H1 (cell line): ENCODE measurements around the gene MXRA8. TPM values are rescaled to one million over a fixed set of nuclear protein-coding genes. Genes with fewer than 3 reads are reported as not detected.

Experiments
- CTCF ChIA-PET: fragments of 300-600 bp; sonication (Branson Sonifier 250); formaldehyde crosslinking; loops from one replicate; lab custom pipeline; 2021; ENCODE audit not compliant: partially characterized antibody; lab: Charles Lee
- POLR2A ChIA-PET: fragments of 300-600 bp; sonication (Branson Sonifier 250); formaldehyde crosslinking; loops from one replicate; lab custom pipeline; 2021; ENCODE audit warnings: inconsistent platforms; ENCODE audit not compliant: partially characterized antibody; lab: Charles Lee
- DNase-seq, 2 experiments: peaks; one replicate each; pipeline versions ENCODE4 v3.0.0 to v3.0.0-alpha.2; 2010 to 2022; ENCODE audit warnings: low spot score in 2 of 2, low read depth in 1 of 2, mixed read lengths in 1 of 2
- FAIRE-seq: peaks from 2 replicates; lab custom pipeline; 2011; peaks lifted over from hg19 to GRCh38; lab: Jason Lieb, UNC
- H2AFZ ChIP-seq: 2 replicates; pipeline ENCODE4 v1.8.1; 2012; ENCODE audit warnings: low read length, inconsistent platforms
- H2AK5ac ChIP-seq: 2 replicates; pipeline ENCODE4 v1.6.1; 2013; ENCODE audit warnings: low read depth, low read length
- H2BK120ac ChIP-seq: replicated peaks from 2 replicates; pipeline ENCODE3; 2013; ENCODE audit warnings: low read depth, low read length, inconsistent platforms
- H2BK12ac ChIP-seq: 2 replicates; pipeline ENCODE4 v1.6.1; 2013; ENCODE audit warnings: low read depth, low read length
- H2BK15ac ChIP-seq: 2 replicates; pipeline ENCODE4 v1.6.1; 2013; ENCODE audit warnings: low read length
- H2BK20ac ChIP-seq: 2 replicates; pipeline ENCODE4 v1.6.1; 2013; ENCODE audit warnings: low read length
- H2BK5ac ChIP-seq: 2 replicates; pipeline ENCODE4 v1.6.1; 2013; ENCODE audit warnings: low read depth, low read length
- H3K14ac ChIP-seq: 2 replicates; pipeline ENCODE4 v1.6.1; 2013; ENCODE audit warnings: inconsistent platforms; ENCODE audit not compliant: insufficient read length
- H3K18ac ChIP-seq: 2 replicates; pipeline ENCODE4 v1.6.1; 2013; ENCODE audit warnings: low read length; ENCODE audit errors: extremely low read depth
- H3K23ac ChIP-seq: 2 replicates; pipeline ENCODE4 v1.6.1; 2013; ENCODE audit warnings: inconsistent platforms; ENCODE audit not compliant: insufficient read length
- H3K23me2 ChIP-seq: 2 replicates; pipeline ENCODE4 v1.6.1; 2013; ENCODE audit warnings: low read depth, low read length
- H3K27ac ChIP-seq: 2 replicates; pipeline ENCODE4 v1.6.1; 2011; ENCODE audit warnings: low read depth, low read length, inconsistent platforms
- H3K27me3 ChIP-seq, 4 experiments: replicated peaks in 1 of 4; 1 replicate in 1 of 4; 2 replicates in 3 of 4; pipeline versions ENCODE4 v1.6.1 to v1.8.1; 2011 to 2013; ENCODE audit warnings: low read length in 3 of 4, mild to moderate bottlenecking in 3 of 4, inconsistent platforms in 2 of 4, mixed read lengths in 2 of 4, moderate library complexity in 1 of 4; ENCODE audit not compliant: control insufficient read depth in 3 of 4, insufficient read depth in 3 of 4; ENCODE audit errors: extremely low read depth in 1 of 4
- H3K36me3 ChIP-seq, 4 experiments: 2 replicates each; pipeline versions ENCODE4 v1.6.1 to v1.8.1; 2011 to 2013; ENCODE audit warnings: mild to moderate bottlenecking in 4 of 4, low read length in 3 of 4, moderate library complexity in 2 of 4, control low read depth in 1 of 4, inconsistent platforms in 1 of 4; ENCODE audit not compliant: insufficient read depth in 4 of 4, control insufficient read depth in 2 of 4
- H3K4ac ChIP-seq: replicated peaks from 2 replicates; pipeline ENCODE3; 2013; ENCODE audit warnings: low read length, low read depth, mixed read lengths, inconsistent platforms; ENCODE audit not compliant: insufficient read length
- H3K4me1 ChIP-seq, 4 experiments: replicated peaks in 1 of 4; 1 replicate in 1 of 4; 2 replicates in 3 of 4; pipeline versions ENCODE4 v1.6.1 to v1.8.1; 2011 to 2013; ENCODE audit warnings: low read length in 3 of 4, inconsistent platforms in 2 of 4, mixed read lengths in 1 of 4; ENCODE audit not compliant: insufficient read depth in 4 of 4, control insufficient read depth in 3 of 4
- H3K4me2 ChIP-seq, 2 experiments: 2 replicates each; pipeline versions ENCODE4 v1.6.1 to v1.8.1; 2011 to 2013; ENCODE audit warnings: low read depth in 2 of 2, low read length in 2 of 2, control low read depth in 1 of 2, inconsistent platforms in 1 of 2, mild to moderate bottlenecking in 1 of 2; ENCODE audit not compliant: insufficient read depth in 1 of 2
- H3K4me3 ChIP-seq, 4 experiments: fragments of 200-600, 300-600 bp in 1 of 4; sonication (generic), shearing (Covaris generic), sonication (Bioruptor Twin) in 1 of 4; 2 replicates each; pipeline versions ENCODE4 v1.5.1 to v1.8.1; 2011 to 2016; ENCODE audit warnings: low read length in 4 of 4, low read depth in 3 of 4, control low read depth in 2 of 4, inconsistent platforms in 2 of 4, mild to moderate bottlenecking in 2 of 4, mixed read lengths in 1 of 4, moderate library complexity in 1 of 4; ENCODE audit not compliant: insufficient read depth in 2 of 4; ENCODE audit errors: extremely low read depth in 1 of 4
- H3K56ac ChIP-seq: replicated peaks from 2 replicates; pipeline ENCODE3; 2013; ENCODE audit warnings: low read depth, mild to moderate bottlenecking, mixed read lengths, low read length, inconsistent platforms; ENCODE audit not compliant: insufficient read length
- H3K79me1 ChIP-seq: 2 replicates; pipeline ENCODE4 v1.6.1; 2013; ENCODE audit warnings: low read depth, low read length, control low read depth
- H3K79me2 ChIP-seq, 2 experiments: 2 replicates each; pipeline versions ENCODE4 v1.6.1 to v1.8.1; 2012 to 2013; ENCODE audit warnings: low read length in 2 of 2, mild to moderate bottlenecking in 2 of 2, inconsistent platforms in 1 of 2; ENCODE audit not compliant: insufficient read depth in 2 of 2, control insufficient read depth in 1 of 2
- H3K9ac ChIP-seq, 4 experiments: replicated peaks in 1 of 4; 1 replicate in 1 of 4; 2 replicates in 3 of 4; pipeline versions ENCODE4 v1.6.1 to v1.8.1; 2011 to 2013; ENCODE audit warnings: low read depth in 3 of 4, low read length in 3 of 4, control low read depth in 2 of 4, mild to moderate bottlenecking in 2 of 4, moderate library complexity in 2 of 4, inconsistent platforms in 1 of 4; ENCODE audit errors: extremely low read depth in 1 of 4
- H3K9me3 ChIP-seq, 2 experiments: 2 replicates each; pipeline versions ENCODE4 v1.6.1 to v1.8.1; 2012 to 2013; ENCODE audit warnings: mild to moderate bottlenecking in 2 of 2, moderate library complexity in 2 of 2, control low read depth in 1 of 2, inconsistent platforms in 1 of 2, low read depth in 1 of 2, low read length in 1 of 2, mixed read lengths in 1 of 2; ENCODE audit not compliant: insufficient read depth in 2 of 2
- H4K20me1 ChIP-seq, 2 experiments: replicated peaks in 1 of 2; 2 replicates each; pipeline versions ENCODE3 to v1.8.1; 2011 to 2013; ENCODE audit warnings: inconsistent platforms in 2 of 2, low read length in 2 of 2, mild to moderate bottlenecking in 1 of 2; ENCODE audit not compliant: insufficient read depth in 2 of 2, control insufficient read depth in 1 of 2
- H4K5ac ChIP-seq: 2 replicates; pipeline ENCODE4 v1.6.1; 2013; ENCODE audit warnings: low read length, low read depth, mixed read lengths, inconsistent platforms; ENCODE audit not compliant: insufficient read length
- H4K8ac ChIP-seq: 2 replicates; pipeline ENCODE4 v1.8.0; 2013; ENCODE audit warnings: mild to moderate bottlenecking, moderate library complexity, low read length, inconsistent platforms; ENCODE audit not compliant: insufficient read depth; ENCODE audit errors: extremely low read depth
- H4K91ac ChIP-seq: replicated peaks from 2 replicates; pipeline ENCODE3; 2013; ENCODE audit warnings: low read length, mixed read lengths, inconsistent platforms; ENCODE audit not compliant: insufficient read length
- BACH1 ChIP-seq: IDR thresholded peaks from 2 replicates; pipeline ENCODE4 v1.6.1; 2012; ENCODE audit warnings: low read length, improper control_type of control experiment
- BRCA1 ChIP-seq: IDR thresholded peaks from 2 replicates; pipeline ENCODE4 v1.6.1; 2012; ENCODE audit warnings: low read depth, low read length, improper control_type of control experiment
- CHD2 ChIP-seq: IDR thresholded peaks from 2 replicates; pipeline ENCODE4 v1.6.1; 2012; ENCODE audit warnings: low read length, improper control_type of control experiment
- CREB1 ChIP-seq: IDR thresholded peaks from 2 replicates; pipeline ENCODE4 v1.6.1; 2012; ENCODE audit warnings: inconsistent platforms
- HDAC6 ChIP-seq: IDR thresholded peaks from one replicate; pipeline ENCODE4 v1.7.1; 2012; ENCODE audit warnings: low read depth, mild to moderate bottlenecking, inconsistent platforms, low read length, moderate library complexity
- JUND ChIP-seq: IDR thresholded peaks from 2 replicates; pipeline ENCODE4 v1.6.1; 2011; ENCODE audit warnings: mild to moderate bottlenecking, improper control_type of control experiment, low read length
- KDM4A ChIP-seq: IDR thresholded peaks from one replicate; pipeline ENCODE4 v1.7.1; 2012; ENCODE audit warnings: low read depth, mild to moderate bottlenecking, moderate library complexity, low read length, inconsistent platforms; ENCODE audit not compliant: severe bottlenecking
- POLR2AphosphoS5 ChIP-seq: IDR thresholded peaks from 2 replicates; pipeline ENCODE4 v1.6.1; 2011; ENCODE audit warnings: low read depth, low read length
- SP1 ChIP-seq: IDR thresholded peaks from 2 replicates; pipeline ENCODE4 v1.6.1; 2011; ENCODE audit warnings: low read depth, low read length
- SRF ChIP-seq: IDR thresholded peaks from 2 replicates; pipeline ENCODE4 v1.6.1; 2011; ENCODE audit warnings: mild to moderate bottlenecking, low read depth, low read length, moderate library complexity
- SUZ12 ChIP-seq: fragments of 200-600 bp; sonication (generic); IDR thresholded peaks from 2 replicates; pipeline ENCODE4 v1.6.1; 2012; ENCODE audit warnings: mild to moderate bottlenecking, inconsistent platforms, low read length, moderate library complexity, mixed read lengths
- TAF1 ChIP-seq: IDR thresholded peaks from 2 replicates; pipeline ENCODE4 v1.6.1; 2011; ENCODE audit warnings: mild to moderate bottlenecking, low read depth, low read length
- TBP ChIP-seq: IDR thresholded peaks from 2 replicates; pipeline ENCODE4 v1.6.1; 2011; ENCODE audit warnings: low read depth, low read length, improper control_type of control experiment
- WGBS, 2 experiments: shearing (Covaris generic) in 1 of 2; methylation state at CpG; one replicate each; pipeline versions ENCODE4 v1.1.6 to v1.1.7; 2013 to 2015; ENCODE audit warnings: low lambda C conversion rate in 2 of 2, mixed read lengths in 2 of 2, inconsistent platforms in 1 of 2, low coverage in 1 of 2, missing lambda C conversion rate in 1 of 2; ENCODE audit not compliant: insufficient replicate concordance in 2 of 2, insufficient coverage in 1 of 2, insufficient read length in 1 of 2; ENCODE audit errors: extremely low coverage in 1 of 2, missing lambda C conversion rate in 1 of 2; 5-methylcytosine and 5-hydroxymethylcytosine counted together
- polyA plus RNA-seq, 7 experiments: library from polyadenylated mRNA; depleted of rRNA in 3 of 7; stranded (reverse) in 5 of 7; unstranded in 2 of 7; fragments of >200 nt in 5 of 7; fragments of 200-250 nt in 2 of 7; gene quantifications; 1 replicate in 5 of 7; 2 replicates in 1 of 7; 4 replicates in 1 of 7; pipeline versions ENCODE4 v1.2.1 to v1.2.3, GENCODE V29; 2011 to 2013; ENCODE audit warnings: missing spikeins in 2 of 7, mixed read lengths in 2 of 7
- total RNA-seq: library from RNA; stranded (reverse); fragmentation: NEBNext Ultra II Directional; extraction: Animal tissue kit (Norgen Biotek cat#: 25700); gene quantifications from 2 replicates; pipeline ENCODE4 v1.2.1, GENCODE V29; 2021

The MXRA8 gene
- total and polyA plus RNA-seq, 2 of the 8 experiments (the other 6 are each of a cell fraction or from before 2014, with no cell fraction given), result 10.5 to 17.2 TPM

DNA sequence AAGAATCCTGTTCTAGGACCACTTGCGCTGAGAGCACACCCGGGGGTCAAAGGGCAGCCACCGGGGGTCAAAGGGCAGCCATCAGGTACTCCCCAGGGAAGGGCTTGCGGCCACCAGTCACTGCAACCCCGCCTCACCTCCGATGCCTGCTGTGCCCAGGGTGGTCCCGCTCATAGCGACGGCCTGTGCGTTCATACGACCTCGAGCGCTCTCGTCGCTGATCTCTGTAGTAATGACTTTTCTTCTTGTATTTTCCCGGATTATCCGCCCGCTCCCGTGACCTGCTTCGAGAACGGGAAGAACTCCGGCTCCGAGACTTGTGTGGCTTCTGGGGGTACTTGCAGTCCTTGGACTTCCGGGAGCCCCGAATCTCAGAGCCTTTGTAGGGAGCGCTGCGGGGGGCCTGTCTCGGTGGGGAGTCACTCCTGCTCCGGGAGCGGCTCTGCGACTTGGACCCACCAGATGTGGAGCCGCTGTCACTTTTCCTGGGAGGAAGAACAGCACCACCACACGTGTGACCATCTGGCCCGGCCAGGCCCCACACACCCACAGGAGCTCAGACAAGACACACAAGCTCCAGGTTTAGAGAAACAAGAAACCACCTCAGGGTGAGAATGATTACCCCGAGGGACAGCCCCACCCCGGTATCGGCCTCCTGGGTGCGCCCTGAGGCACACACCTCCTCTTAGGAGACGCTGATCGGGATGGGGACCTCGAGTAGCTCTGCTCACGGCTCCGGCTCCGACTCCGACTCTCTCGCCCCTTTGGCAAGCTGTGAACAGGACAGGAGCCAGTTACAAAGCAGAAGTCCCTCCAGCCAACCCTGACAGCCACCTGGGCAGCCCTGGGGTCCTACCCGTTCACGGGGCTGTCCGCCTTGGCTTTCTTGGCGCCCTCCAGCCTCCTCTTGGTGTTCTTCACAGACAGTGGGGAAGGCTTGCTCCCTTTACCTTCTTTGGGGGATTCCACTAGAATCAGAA lies 29.0 kb upstream of the MXRA8 start:
- no peak overlapping the region for H2BK5ac ChIP-seq
- H2AFZ ChIP-seq, result no peak overlapping the region
- no peak overlapping the region for H2BK15ac ChIP-seq
- H3K4me3 ChIP-seq, result no peak overlapping the region
- CTCF ChIA-PET, result interaction anchor here (0.9 to 2.7 kb wide), 5 partner anchors 11 to 117 kb away, joined by 3 to 18 read pairs (median 4); partner anchors contain the start of gene CCNL2
- DNase-seq, result no peak
- H2BK120ac ChIP-seq, result no peak overlapping the region
- no peak overlapping the region for H2AK5ac ChIP-seq
- H2BK20ac ChIP-seq, result no peak overlapping the region
- H3K27ac ChIP-seq, result no peak overlapping the region
- H4K20me1 ChIP-seq, result peaks cover 2 to 10% of the 10 kb centered on the region in 2 experiments
- no peak overlapping the region for H3K18ac ChIP-seq
- H3K9me3 ChIP-seq, result no peaks in the 10 kb centered on the region
- no peak overlapping the region for H3K23ac ChIP-seq
- TF ChIP-seq KDM4A (no peak), CHD2 (no peak), TAF1 (no peak), CREB1 (no peak), JUND (no peak), BRCA1 (no peak), TBP (no peak), SRF (no peak), SP1 (no peak), POLR2AphosphoS5 (no peak), BACH1 (no peak), SUZ12 (no peak), HDAC6 (no peak)
- TF ChIP-seq, all 59 proteins: peak for 0
- WGBS, 2 experiments, result 96% methylated on average over 42 of the region's 50 CpGs; no CpG with 5 or more reads in 1 of the 2 experiments
- POLR2A ChIA-PET, result interaction anchor here (1.3 to 33.4 kb wide), 4 partner anchors 3 to 111 kb away, joined by 3 to 719 read pairs (median 361); partner anchors contain the start of genes AURKAIP1, CCNL2 and MRPL20
- Histone ChIP-seq H3K4me1 (no peaks in the 10 kb centered on the region; a peak in 2 of 7 replicates), H3K27me3 (no peaks in the 10 kb centered on the region), H3K14ac (no peak overlapping the region), H3K23me2 (no peaks in the 10 kb centered on the region; the same call in 1 of the 2 replicates), H4K91ac (no peak overlapping the region), H3K4me2 (no peak overlapping the region), H3K56ac (no peak overlapping the region), H4K8ac (no peak overlapping the region), H3K9ac (no peak overlapping the region), H3K79me2 (0 out of 4 replicates have a peak, but pooled peaks cover 0 to under 1% of the 10 kb centered on the region in 2 experiments), H3K79me1 (no peaks in the 10 kb centered on the region), H4K5ac (no peak overlapping the region), H2BK12ac (no peak overlapping the region), H3K4ac (no peak overlapping the region), H3K36me3 (peaks cover 45 to 72% (median 60%) of the 10 kb centered on the region in 4 experiments)
- FAIRE-seq, result no peak
